ENCODE data around the gene FLACC1. TPM values are rescaled to one million over a fixed set of nuclear protein-coding genes. Genes with fewer than 3 reads are reported as not detected.

Gene FLACC1
- total RNA-seq, 2 donors from 2014 or later: 0.79 to 0.91 TPM

GRCh38 chr2:201285499-201285898 is 71.6 kb downstream of the FLACC1 start:
- DNase-seq: no peak
- no peaks in the 10 kb centered on the region for H3K4me1 Mint-ChIP-seq
- no peaks in the 10 kb centered on the region for H3K4me1 ChIP-seq (ENCODE audit: control insufficient read depth, insufficient read depth, low read length)
- H3K4me3 ChIP-seq (ENCODE audit: low read length): no peak overlapping the region
- H3K36me3 ChIP-seq (ENCODE audit: control insufficient read depth, insufficient read depth, low read length): no peaks in the 10 kb centered on the region
- H3K27me3 ChIP-seq (ENCODE audit: control insufficient read depth, insufficient read depth, low read length, poor library complexity, severe bottlenecking): no peaks in the 10 kb centered on the region
- H3K9ac ChIP-seq (ENCODE audit: extremely low read depth, low read length, poor library complexity, severe bottlenecking): no peak overlapping the region
- 94 to 100% methylated on average over 1 of the region's 1 CpG for WGBS, 2 experiments (ENCODE audit: insufficient coverage in 1 of 2, insufficient read length in 1 of 2)
- peaks cover 4% of the 10 kb centered on the region for H3K27me3 Mint-ChIP-seq (ENCODE audit: insufficient read depth)
- TF ChIP-seq CTCF (conservative IDR thresholded peaks at IDR 0.05): no peak
- H3K4me3 Mint-ChIP-seq: no peak overlapping the region
- peaks cover 4% of the 10 kb centered on the region for H3K9me3 ChIP-seq (ENCODE audit: control insufficient read depth, low read length)
- H3K27ac ChIP-seq (ENCODE audit: low read depth, low read length): no peak overlapping the region
- peaks cover 11% of the 10 kb centered on the region for H3K9me3 Mint-ChIP-seq
- H3K36me3 Mint-ChIP-seq (ENCODE audit: low read depth): peaks cover 25% of the 10 kb centered on the region
- H3K27ac Mint-ChIP-seq: no peak overlapping the region

- no peaks in the 10 kb centered on the region for H3K9me3 ChIP-seq (ENCODE audit: control insufficient read depth, low read length)
- Mint-ChIP-seq H3K27me3 (ENCODE audit: insufficient read depth) (peaks cover 2% of the 10 kb centered on the region), H3K27ac (no peak overlapping the region), H3K4me3 (no peak overlapping the region), H3K4me1 (no peaks in the 10 kb centered on the region), H3K36me3 (ENCODE audit: low read depth) (peaks cover 9% of the 10 kb centered on the region), H3K9me3 (no peaks in the 10 kb centered on the region)
- no peak for TF ChIP-seq CTCF (conservative IDR thresholded peaks at IDR 0.05)
- 82 to 100% methylated on average over 1 of the region's 3 CpGs for WGBS, 2 experiments (ENCODE audit: insufficient coverage in 1 of 2, insufficient read length in 1 of 2)
- H3K27me3 ChIP-seq (ENCODE audit: control insufficient read depth, insufficient read depth, low read length, poor library complexity, severe bottlenecking): no peaks in the 10 kb centered on the region
- H3K27ac ChIP-seq (ENCODE audit: low read depth, low read length): no peak overlapping the region
- DNase-seq: no peak
- no peak overlapping the region for H3K9ac ChIP-seq (ENCODE audit: extremely low read depth, low read length, poor library complexity, severe bottlenecking)
- no peaks in the 10 kb centered on the region for H3K4me1 ChIP-seq (ENCODE audit: control insufficient read depth, insufficient read depth, low read length)
- H3K36me3 ChIP-seq (ENCODE audit: control insufficient read depth, insufficient read depth, low read length): no peaks in the 10 kb centered on the region
- H3K4me3 ChIP-seq (ENCODE audit: low read length): no peak overlapping the region
Observed at GRCh38 chr2:201280191-201281040, 76.7 kb downstream of the FLACC1 start.

- Histone ChIP-seq H3K27ac (ENCODE audit: low read depth, low read length) (no peak overlapping the region), H3K4me1 (ENCODE audit: control insufficient read depth, insufficient read depth, low read length) (no peaks in the 10 kb centered on the region), H3K9ac (ENCODE audit: extremely low read depth, low read length, poor library complexity, severe bottlenecking) (no peak overlapping the region), H3K4me3 (ENCODE audit: low read length) (no peak overlapping the region), H3K9me3 (ENCODE audit: control insufficient read depth, low read length) (no peaks in the 10 kb centered on the region), H3K27me3 (ENCODE audit: control insufficient read depth, insufficient read depth, low read length, poor library complexity, severe bottlenecking) (no peaks in the 10 kb centered on the region), H3K36me3 (ENCODE audit: control insufficient read depth, insufficient read depth, low read length) (no peaks in the 10 kb centered on the region)
- no peak overlapping the region for H3K27ac Mint-ChIP-seq
- H3K4me1 Mint-ChIP-seq: no peaks in the 10 kb centered on the region
- H3K9me3 Mint-ChIP-seq: no peaks in the 10 kb centered on the region
- 81% methylated on average over 1 of the region's 1 CpG; no CpG with 5 or more reads in 1 of the 2 experiments for WGBS, 2 experiments (ENCODE audit: insufficient coverage in 1 of 2, insufficient read length in 1 of 2)
- no peaks in the 10 kb centered on the region for H3K27me3 Mint-ChIP-seq (ENCODE audit: insufficient read depth)
- DNase-seq: no peak
- peaks cover 3% of the 10 kb centered on the region for H3K36me3 Mint-ChIP-seq (ENCODE audit: low read depth)
- no peak for TF ChIP-seq CTCF (conservative IDR thresholded peaks at IDR 0.05)
- no peak overlapping the region for H3K4me3 Mint-ChIP-seq
Observed at GRCh38 chr2:201279079-201279478, 78.1 kb downstream of the FLACC1 start.

Measured in endodermal cell (in vitro differentiated cells).